IMR-90 (cell line): ENCODE results near the gene POMGNT2. TPM values are rescaled to one million over a fixed set of nuclear protein-coding genes. Genes with fewer than 3 reads are reported as not detected.

ENCODE experiments used
- ATAC-seq: fragments of 200-7000 bp; cut with Tn5 transposase; 2 replicates; pipeline ENCODE4 v1.9.1; 2020; ENCODE audit warnings: low read depth, mild to moderate bottlenecking, moderate library complexity
- BruUV-seq: library from RNA; stranded (reverse); fragments of 400-500 nt; replicated peaks from 2 replicates; lab custom pipeline; 2021; lab: Mats Ljungman, UMichigan
- CTCF ChIA-PET: fragments of 300-600 bp; formaldehyde crosslinking; extraction: SDS; loops from one replicate; lab custom pipeline; 2021; ENCODE audit warnings: antibody characterized with exemption; lab: Yijun Ruan, JAX
- POLR2A ChIA-PET: fragments of 300-600 bp; sonication (Branson Sonifier 250); formaldehyde crosslinking; loops from one replicate; lab custom pipeline; 2022; ENCODE audit warnings: antibody characterized with exemption; ENCODE audit not compliant: unreplicated experiment; lab: Charles Lee
- DNase-seq: peaks from one replicate; pipeline ENCODE4 v3.0.0; 2013
- H2AFZ ChIP-seq: replicated peaks from 2 replicates; pipeline ENCODE3; 2013; ENCODE audit warnings: low read length, mild to moderate bottlenecking; ENCODE audit not compliant: poor library complexity
- H2AK5ac ChIP-seq: 2 replicates; pipeline ENCODE4 v1.6.1; 2013; ENCODE audit warnings: low read depth, low read length, inconsistent platforms
- H2AK9ac ChIP-seq: replicated peaks from 2 replicates; pipeline ENCODE3; 2013; ENCODE audit warnings: mild to moderate bottlenecking, low read depth, low read length, moderate library complexity; ENCODE audit not compliant: poor library complexity
- H2BK120ac ChIP-seq: 2 replicates; pipeline ENCODE4 v1.6.1; 2013; ENCODE audit warnings: low read depth, low read length, inconsistent platforms
- H2BK15ac ChIP-seq: 3 replicates; pipeline ENCODE4 v1.6.1; 2013; ENCODE audit warnings: low read depth, low read length, inconsistent platforms
- H2BK20ac ChIP-seq: 2 replicates; pipeline ENCODE4 v1.6.1; 2013; ENCODE audit warnings: low read depth, mild to moderate bottlenecking, inconsistent platforms, low read length, moderate library complexity
- H2BK5ac ChIP-seq: 2 replicates; pipeline ENCODE4 v1.6.1; 2013; ENCODE audit warnings: mild to moderate bottlenecking, low read depth, low read length, inconsistent platforms; ENCODE audit not compliant: poor library complexity, severe bottlenecking
- H3K14ac ChIP-seq: replicated peaks from 2 replicates; pipeline ENCODE4 v1.6.1; 2013; ENCODE audit warnings: low read depth, low read length, inconsistent platforms
- H3K18ac ChIP-seq: 2 replicates; pipeline ENCODE4 v1.6.1; 2013; ENCODE audit warnings: low read depth, low read length, control low read depth
- H3K23ac ChIP-seq: 2 replicates; pipeline ENCODE4 v1.6.1; 2013; ENCODE audit warnings: low read depth, low read length, inconsistent platforms
- H3K27ac ChIP-seq: 2 replicates; pipeline ENCODE4 v1.5.1; 2013; ENCODE audit warnings: mild to moderate bottlenecking, control low read depth, low read length; ENCODE audit not compliant: insufficient read depth
- H3K27me3 ChIP-seq: 2 replicates; pipeline ENCODE4 v1.6.1; 2013; ENCODE audit warnings: low read length; ENCODE audit not compliant: control insufficient read depth, insufficient read depth
- H3K36me3 ChIP-seq: 2 replicates; pipeline ENCODE4 v1.6.1; 2013; ENCODE audit warnings: low read length, mixed read lengths; ENCODE audit not compliant: control insufficient read depth, insufficient read depth
- H3K4ac ChIP-seq: 2 replicates; pipeline ENCODE4 v1.6.1; 2013; ENCODE audit warnings: low read depth, low read length, inconsistent platforms
- H3K4me1 ChIP-seq: 2 replicates; pipeline ENCODE4 v1.6.1; 2013; ENCODE audit warnings: low read length, mixed read lengths; ENCODE audit not compliant: control insufficient read depth, insufficient read depth
- H3K4me2 ChIP-seq: 2 replicates; pipeline ENCODE4 v1.6.1; 2013; ENCODE audit warnings: low read depth, mild to moderate bottlenecking, control low read depth, low read length, moderate library complexity
- H3K4me3 ChIP-seq: 2 replicates; pipeline ENCODE4 v1.5.1; 2013; ENCODE audit warnings: low read depth, mild to moderate bottlenecking, control low read depth, low read length, moderate library complexity; ENCODE audit not compliant: insufficient read depth
- H3K56ac ChIP-seq: 2 replicates; pipeline ENCODE4 v1.6.1; 2013; ENCODE audit warnings: low read length, inconsistent platforms; ENCODE audit not compliant: insufficient read depth; ENCODE audit errors: extremely low read depth
- H3K79me1 ChIP-seq, 2 experiments: 2 replicates each; pipeline ENCODE4 v1.6.1; 2013; ENCODE audit warnings: low read length in 2 of 2, inconsistent platforms in 1 of 2, low read depth in 1 of 2
- H3K9ac ChIP-seq: 2 replicates; pipeline ENCODE4 v1.6.1; 2013; ENCODE audit warnings: low read depth, low read length, control low read depth
- H3K9me1 ChIP-seq: 2 replicates; pipeline ENCODE4 v1.6.1; 2013; ENCODE audit warnings: low read length, inconsistent platforms; ENCODE audit not compliant: insufficient read depth
- H3K9me3 ChIP-seq: 2 replicates; pipeline ENCODE4 v1.6.1; 2013; ENCODE audit warnings: low read length; ENCODE audit not compliant: control insufficient read depth, insufficient read depth
- H4K20me1 ChIP-seq: 2 replicates; pipeline ENCODE4 v1.6.1; 2013; ENCODE audit warnings: low read length, inconsistent platforms; ENCODE audit not compliant: insufficient read depth
- H4K5ac ChIP-seq: 2 replicates; pipeline ENCODE4 v1.6.1; 2013; ENCODE audit warnings: mild to moderate bottlenecking, low read depth, low read length, control low read depth
- H4K8ac ChIP-seq, 2 experiments: 2 replicates each; pipeline ENCODE4 v1.6.1; 2013; ENCODE audit warnings: low read depth in 2 of 2, low read length in 2 of 2, control low read depth in 1 of 2, inconsistent platforms in 1 of 2
- H4K91ac ChIP-seq: 2 replicates; pipeline ENCODE4 v1.6.1; 2013; ENCODE audit warnings: low read depth, low read length, inconsistent platforms; ENCODE audit not compliant: insufficient read depth
- BHLHE40 ChIP-seq: fragments of 150-350 bp; IDR thresholded peaks from 2 replicates; pipeline ENCODE4 v1.6.1; 2016; ENCODE audit warnings: mild to moderate bottlenecking, low read depth, low read length
- CEBPB ChIP-seq: IDR thresholded peaks from 2 replicates; pipeline ENCODE4 v1.6.1; 2012; ENCODE audit warnings: low read depth, low read length, improper control_type of control experiment
- CHD1 ChIP-seq: IDR thresholded peaks from 2 replicates; pipeline ENCODE4 v1.6.1; 2012; ENCODE audit warnings: low read depth, low read length, improper control_type of control experiment
- CTCF ChIP-seq: conservative IDR thresholded peaks from 2 replicates; pipeline ENCODE4 v1.5.1; 2012; ENCODE audit warnings: mild to moderate bottlenecking, low read depth, low read length, improper control_type of control experiment
- ELK1 ChIP-seq: fragments of 150-350 bp; IDR thresholded peaks from 2 replicates; pipeline ENCODE4 v1.6.1; 2016; ENCODE audit warnings: low read depth, mild to moderate bottlenecking, low read length, moderate library complexity, borderline replicate concordance
- FOS ChIP-seq: fragments of 150-350 bp; IDR thresholded peaks from 2 replicates; pipeline ENCODE4 v1.6.1; 2016; ENCODE audit warnings: low read depth, low read length
- MAFK ChIP-seq: IDR thresholded peaks from 2 replicates; pipeline ENCODE4 v1.6.1; 2012; ENCODE audit warnings: low read depth, low read length, improper control_type of control experiment
- MAZ ChIP-seq: IDR thresholded peaks from 2 replicates; pipeline ENCODE4 v1.6.1; 2012; ENCODE audit warnings: low read depth, mild to moderate bottlenecking, low read length, improper control_type of control experiment, moderate library complexity, borderline replicate concordance
- MXI1 ChIP-seq: IDR thresholded peaks from 2 replicates; pipeline ENCODE4 v1.6.1; 2012; ENCODE audit warnings: low read depth, mild to moderate bottlenecking, low read length, moderate library complexity, borderline replicate concordance
- NFE2L2 ChIP-seq: fragments of 150-350 bp; IDR thresholded peaks from 2 replicates; pipeline ENCODE4 v1.6.1; 2016; ENCODE audit warnings: low read depth, mild to moderate bottlenecking, low read length
- POLR2A ChIP-seq: IDR thresholded peaks from 2 replicates; pipeline ENCODE4 v1.6.1; 2012; ENCODE audit warnings: mild to moderate bottlenecking, low read depth, low read length
- RAD21 ChIP-seq: IDR thresholded peaks from 2 replicates; pipeline ENCODE4 v1.6.1; 2012; ENCODE audit warnings: low read length, improper control_type of control experiment
- RCOR1 ChIP-seq: IDR thresholded peaks from 2 replicates; pipeline ENCODE4 v1.6.1; 2012; ENCODE audit warnings: mild to moderate bottlenecking, low read length, improper control_type of control experiment; ENCODE audit not compliant: insufficient replicate concordance
- RFX5 ChIP-seq: IDR thresholded peaks from 2 replicates; pipeline ENCODE4 v1.8.0; 2012; ENCODE audit warnings: low read depth, mild to moderate bottlenecking, low read length, moderate library complexity
- SMC3 ChIP-seq: fragments of 150-350 bp; IDR thresholded peaks from 2 replicates; pipeline ENCODE4 v1.6.1; 2016; ENCODE audit warnings: low read depth, mild to moderate bottlenecking, antibody characterized with exemption, low read length, moderate library complexity
- USF2 ChIP-seq: fragments of 150-350 bp; IDR thresholded peaks from 2 replicates; pipeline ENCODE4 v1.6.1; 2017; ENCODE audit warnings: mild to moderate bottlenecking, antibody characterized with exemption, low read length, low read depth
- WGBS, 2 experiments: methylation state at CpG; one replicate each; pipeline versions ENCODE4 v1.1.5 to v1.1.7; 2013; ENCODE audit warnings: missing lambda C conversion rate in 2 of 2; ENCODE audit not compliant: insufficient read length in 1 of 2; ENCODE audit errors: extremely low coverage in 2 of 2; 5-methylcytosine and 5-hydroxymethylcytosine counted together
- dilution Hi-C: fragments of 300-500 bp; cut with HindIII; formaldehyde crosslinking; loops from one replicate; pipeline ENCODE4 v1.14.3; 2018; ENCODE audit warnings: low sequenced_read_pairs; ENCODE audit not compliant: unreplicated experiment
- in situ Hi-C: fragments of 300-500 bp; cut with MboI; formaldehyde crosslinking; loops from 3 replicates; pipeline ENCODE4 v1.14.3; 2019; ENCODE audit warnings: low sequenced_read_pairs, inconsistent platforms, mixed read lengths
- intact Hi-C: fragments of 100-400 bp; cut with micrococcal nuclease; formaldehyde crosslinking; loops from 2 replicates; pipeline ENCODE4 v1.10.0; 2022
- polyA plus RNA-seq, 3 experiments: library from polyadenylated mRNA; depleted of rRNA; stranded (reverse); fragments of >200 nt; gene quantifications; 2 replicates each; pipeline ENCODE4 v1.2.3, GENCODE V29; 2012; ENCODE audit warnings: low replicate concordance in 1 of 3
- total RNA-seq: library from RNA; depleted of rRNA; stranded (reverse); fragments of >200 nt; gene quantifications from 2 replicates; pipeline ENCODE4 v1.2.3, GENCODE V29; 2012

The POMGNT2 gene
- total and polyA plus RNA-seq, 2 of the 4 experiments (the other 2 are of a cell fraction) = 7.5 to 16.2 TPM

GRCh38 chr3:43072361-43072760 is 33.5 kb downstream of the POMGNT2 start:
- Histone ChIP-seq H3K27me3 (no peaks in the 10 kb centered on the region), H3K9ac (no peak overlapping the region), H3K23ac (no peak overlapping the region), H2BK20ac (no peak overlapping the region), H3K36me3 (no peaks in the 10 kb centered on the region), H3K9me3 (no peaks in the 10 kb centered on the region), H3K4me2 (no peak overlapping the region), H3K4me1 (no peaks in the 10 kb centered on the region), H3K27ac (no peak overlapping the region), H4K5ac (no peak overlapping the region), H2BK15ac (no peak overlapping the region), H3K4ac (no peak overlapping the region), H3K14ac (no peak overlapping the region), H2AFZ (no peak overlapping the region), H4K8ac (no peak overlapping the region), H4K20me1 (no peaks in the 10 kb centered on the region), H3K4me3 (no peak overlapping the region), H2BK120ac (no peak overlapping the region), H3K56ac (no peak overlapping the region), H3K9me1 (no peaks in the 10 kb centered on the region), H2AK9ac (no peak overlapping the region), H4K91ac (no peak overlapping the region), H3K79me1 (no peaks in the 10 kb centered on the region), H3K18ac (no peak overlapping the region), H2BK5ac (no peak overlapping the region), H2AK5ac (no peak overlapping the region)
- in situ Hi-C loops = no loop called here
- TF ChIP-seq CTCF (no peak), RFX5 (no peak), USF2 (no peak), MAFK (no peak), BHLHE40 (no peak), POLR2A (no peak), FOS (no peak), ELK1 (no peak), NFE2L2 (no peak), SMC3 (no peak), CHD1 (no peak), RCOR1 (no peak), MAZ (no peak), CEBPB (no peak), RAD21 (no peak), MXI1 (no peak)
- WGBS, 2 experiments = 70% methylated on average over 2 of the region's 4 CpGs; no CpG with 5 or more reads in 1 of the 2 experiments
- no TSS peak for BruUV-seq
- no peak for DNase-seq
- ChIA-PET POLR2A (no interaction called here), CTCF (no interaction called here)
- dilution Hi-C loops = no loop called here
- ATAC-seq = no peak
- intact Hi-C loops = no loop called here
